Activated CD8-positive, alpha-beta memory T cell treated with anti-CD3 and anti-CD28 coated beads, Interleukin-2, amount 50 U/mL, for 4 hours (primary cell): ENCODE measurements around the gene EPHB2.

Experiments
- DNase-seq: peaks from one replicate; pipeline ENCODE4 v3.0.0-alpha.2; 2020

EPHB2 gene

DNA sequence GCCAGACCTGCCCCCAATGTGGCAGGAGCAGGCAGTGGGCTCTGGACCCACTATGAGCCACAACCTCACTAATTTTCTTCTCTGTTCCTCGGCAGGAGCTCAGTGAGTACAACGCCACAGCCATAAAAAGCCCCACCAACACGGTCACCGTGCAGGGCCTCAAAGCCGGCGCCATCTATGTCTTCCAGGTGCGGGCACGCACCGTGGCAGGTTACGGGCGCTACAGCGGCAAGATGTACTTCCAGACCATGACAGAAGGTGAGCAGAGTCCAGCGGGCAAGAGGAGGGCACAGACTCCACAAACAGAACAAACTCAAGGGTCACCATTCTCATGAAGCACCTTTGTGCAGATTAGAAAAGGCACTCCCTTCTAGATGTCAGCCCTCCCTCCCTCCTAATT lies 182.2 kb downstream of the EPHB2 start:
- DNase-seq: no peak

DNA sequence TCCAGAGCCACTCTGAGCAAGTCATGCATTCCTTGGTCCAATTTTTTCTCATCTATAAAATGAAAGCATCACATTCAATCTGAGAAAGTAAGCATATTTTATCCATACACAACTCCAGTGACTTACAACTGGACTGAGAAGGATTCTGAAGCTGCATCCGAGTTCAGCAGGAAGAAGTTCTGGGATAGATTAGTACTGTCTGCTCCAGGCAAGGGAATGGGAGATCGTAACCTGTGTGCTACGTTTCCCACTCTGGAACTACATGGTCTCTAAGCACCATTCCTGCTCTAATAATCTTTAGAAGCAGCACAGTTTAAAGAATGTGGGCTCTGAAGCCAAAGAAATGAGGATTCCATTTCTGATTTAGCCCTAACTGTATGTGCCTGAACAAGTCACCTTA lies 182.7 kb downstream of the EPHB2 start:
- no peak for DNase-seq

GRCh38 chr1:22895357-22895756 lies 184.7 kb downstream of the EPHB2 start:
- DNase-seq: no peak

GRCh38 chr1:22896184-22896583 lies 185.5 kb downstream of the EPHB2 start:
- no peak for DNase-seq

- no peak for DNase-seq
Measured at GRCh38 chr1:22900451-22900850, 189.8 kb downstream of the EPHB2 start.

GRCh38 chr1:22903113-22903512 lies 192.5 kb downstream of the EPHB2 start:
- no peak for DNase-seq

- no peak for DNase-seq
Measured at GRCh38 chr1:22906968-22907367, 196.3 kb downstream of the EPHB2 start.

GRCh38 chr1:22907528-22907927 lies 196.9 kb downstream of the EPHB2 start:
- no peak for DNase-seq

DNA sequence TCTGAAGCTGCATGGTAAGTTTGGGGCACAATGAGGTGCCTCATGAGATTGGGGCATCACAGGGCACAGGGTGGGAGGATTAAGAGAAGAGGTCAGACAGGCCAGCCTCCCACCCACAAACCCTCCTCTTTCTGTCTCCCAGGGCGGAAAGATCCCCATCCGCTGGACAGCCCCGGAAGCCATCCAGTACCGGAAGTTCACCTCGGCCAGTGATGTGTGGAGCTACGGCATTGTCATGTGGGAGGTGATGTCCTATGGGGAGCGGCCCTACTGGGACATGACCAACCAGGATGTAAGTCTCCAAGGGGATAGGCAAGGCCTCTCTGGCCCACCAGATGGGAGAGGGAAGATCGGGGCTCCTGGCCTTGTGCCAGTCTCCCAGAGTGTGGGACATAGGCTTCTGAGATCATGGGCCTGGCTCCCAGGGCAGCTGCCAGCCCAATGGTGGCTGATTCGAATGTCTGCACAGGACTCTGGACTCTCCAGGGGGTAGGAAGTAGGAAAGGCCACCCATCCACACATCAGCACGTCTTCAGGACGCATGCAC lies 198.3 kb downstream of the EPHB2 start:
- no peak for DNase-seq

DNA sequence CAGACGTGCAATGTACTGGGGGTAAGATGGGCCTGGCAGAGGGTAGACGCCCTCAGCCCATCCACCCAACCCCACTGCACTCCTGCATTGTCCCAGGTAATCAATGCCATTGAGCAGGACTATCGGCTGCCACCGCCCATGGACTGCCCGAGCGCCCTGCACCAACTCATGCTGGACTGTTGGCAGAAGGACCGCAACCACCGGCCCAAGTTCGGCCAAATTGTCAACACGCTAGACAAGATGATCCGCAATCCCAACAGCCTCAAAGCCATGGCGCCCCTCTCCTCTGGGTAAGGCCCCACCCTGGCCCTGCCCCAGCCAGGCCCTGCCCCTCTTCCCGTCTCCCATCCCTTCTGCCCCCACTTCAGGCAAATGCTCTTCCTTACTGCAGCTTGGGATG lies 199.6 kb downstream of the EPHB2 start:
- no peak for DNase-seq

DNA sequence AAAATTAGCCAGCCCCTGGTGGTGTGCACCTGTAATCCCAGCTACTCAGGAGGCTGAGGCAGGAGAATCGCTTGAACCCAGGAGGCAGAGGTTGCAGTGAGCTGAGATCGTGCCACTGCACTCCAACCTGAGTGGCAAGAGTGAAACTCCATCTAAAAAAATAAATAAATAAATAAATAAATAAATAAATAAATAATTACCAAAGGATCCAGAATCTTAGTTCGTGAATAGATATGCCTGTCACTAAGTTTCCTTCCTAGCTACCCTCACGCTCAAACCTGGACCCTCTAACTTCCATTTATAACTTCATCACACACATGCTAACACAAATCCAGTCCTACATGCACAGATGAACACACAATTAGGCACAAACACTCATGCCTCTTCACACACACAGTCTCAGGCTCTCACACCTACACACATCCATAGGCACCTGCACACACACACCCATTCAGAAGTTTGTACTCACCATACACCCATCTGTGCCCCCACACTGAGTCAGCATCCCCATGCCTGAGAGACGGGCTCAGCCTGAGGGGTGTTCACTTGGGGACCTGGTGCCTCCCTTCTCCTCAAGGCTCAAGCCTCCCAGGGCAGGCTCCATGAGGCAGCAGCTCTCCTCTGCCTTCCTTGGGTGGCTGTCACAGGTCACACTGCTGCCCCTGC lies 200.5 kb downstream of the EPHB2 start:
- DNase-seq: no peak

DNA sequence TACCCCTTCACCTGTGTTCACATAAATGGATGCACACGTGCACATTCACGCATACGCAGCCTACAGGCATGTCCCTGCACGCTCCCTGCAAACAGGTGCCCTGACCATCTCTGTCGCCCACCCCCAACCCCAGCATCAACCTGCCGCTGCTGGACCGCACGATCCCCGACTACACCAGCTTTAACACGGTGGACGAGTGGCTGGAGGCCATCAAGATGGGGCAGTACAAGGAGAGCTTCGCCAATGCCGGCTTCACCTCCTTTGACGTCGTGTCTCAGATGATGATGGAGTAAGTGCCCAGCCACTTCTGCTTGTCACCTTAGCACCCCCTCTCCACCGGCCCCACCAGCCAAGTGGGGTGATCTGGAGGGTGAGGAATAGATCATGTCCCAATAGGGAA lies 201.7 kb downstream of the EPHB2 start:
- no peak for DNase-seq

DNA sequence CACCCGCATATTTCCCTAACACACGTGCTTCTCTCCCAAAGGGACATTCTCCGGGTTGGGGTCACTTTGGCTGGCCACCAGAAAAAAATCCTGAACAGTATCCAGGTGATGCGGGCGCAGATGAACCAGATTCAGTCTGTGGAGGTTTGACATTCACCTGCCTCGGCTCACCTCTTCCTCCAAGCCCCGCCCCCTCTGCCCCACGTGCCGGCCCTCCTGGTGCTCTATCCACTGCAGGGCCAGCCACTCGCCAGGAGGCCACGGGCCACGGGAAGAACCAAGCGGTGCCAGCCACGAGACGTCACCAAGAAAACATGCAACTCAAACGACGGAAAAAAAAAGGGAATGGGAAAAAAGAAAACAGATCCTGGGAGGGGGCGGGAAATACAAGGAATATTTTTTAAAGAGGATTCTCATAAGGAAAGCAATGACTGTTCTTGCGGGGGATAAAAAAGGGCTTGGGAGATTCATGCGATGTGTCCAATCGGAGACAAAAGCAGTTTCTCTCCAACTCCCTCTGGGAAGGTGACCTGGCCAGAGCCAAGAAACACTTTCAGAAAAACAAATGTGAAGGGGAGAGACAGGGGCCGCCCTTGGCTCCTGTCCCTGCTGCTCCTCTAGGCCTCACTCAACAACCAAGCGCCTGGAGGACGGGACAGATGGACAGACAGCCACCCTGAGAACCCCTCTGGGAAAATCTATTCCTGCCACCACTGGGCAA lies 202.9 kb downstream of the EPHB2 start:
- no peak for DNase-seq

GRCh38 chr1:22914156-22914555 lies 203.5 kb downstream of the EPHB2 start:
- DNase-seq: no peak

- DNase-seq: no peak
Measured at GRCh38 chr1:22914633-22915217, 204.1 kb downstream of the EPHB2 start.

- DNase-seq: no peak
Measured at GRCh38 chr1:22915231-22915630, 204.6 kb downstream of the EPHB2 start.

DNA sequence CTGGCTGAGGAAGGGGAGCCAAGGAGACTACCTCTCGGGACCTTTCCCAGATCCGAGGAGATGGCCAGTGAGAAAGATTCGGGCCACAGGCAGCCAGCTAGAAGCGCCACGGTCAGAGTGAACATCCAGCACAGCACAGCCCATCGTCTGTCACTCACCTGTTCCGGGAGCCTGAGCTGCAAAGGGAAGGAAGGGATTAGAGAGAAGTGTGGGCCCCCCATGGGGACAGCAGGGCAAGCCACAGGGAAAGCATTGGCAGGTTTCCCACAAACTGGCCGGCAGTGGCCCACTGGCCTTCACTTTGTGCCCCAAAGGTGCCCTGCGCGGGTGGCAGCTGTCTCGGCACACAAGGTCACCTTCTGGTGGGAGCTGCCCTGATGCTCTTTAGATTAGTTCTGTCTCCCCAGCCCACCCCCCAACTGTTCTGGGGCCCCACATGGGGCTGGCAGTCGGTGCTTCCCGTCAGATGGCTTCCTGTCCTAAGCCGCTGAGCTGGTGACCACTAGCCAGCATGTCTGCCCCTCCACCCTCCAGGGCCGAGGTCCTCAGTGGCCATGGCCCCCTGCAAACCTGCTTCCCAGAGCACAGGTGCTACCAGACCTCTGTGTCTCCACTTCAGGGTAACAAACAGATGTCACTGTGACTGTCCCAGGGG lies 205.3 kb downstream of the EPHB2 start:
- DNase-seq: no peak

- DNase-seq: no peak
Measured at GRCh38 chr1:22916471-22916820, 205.8 kb downstream of the EPHB2 start.

DNA sequence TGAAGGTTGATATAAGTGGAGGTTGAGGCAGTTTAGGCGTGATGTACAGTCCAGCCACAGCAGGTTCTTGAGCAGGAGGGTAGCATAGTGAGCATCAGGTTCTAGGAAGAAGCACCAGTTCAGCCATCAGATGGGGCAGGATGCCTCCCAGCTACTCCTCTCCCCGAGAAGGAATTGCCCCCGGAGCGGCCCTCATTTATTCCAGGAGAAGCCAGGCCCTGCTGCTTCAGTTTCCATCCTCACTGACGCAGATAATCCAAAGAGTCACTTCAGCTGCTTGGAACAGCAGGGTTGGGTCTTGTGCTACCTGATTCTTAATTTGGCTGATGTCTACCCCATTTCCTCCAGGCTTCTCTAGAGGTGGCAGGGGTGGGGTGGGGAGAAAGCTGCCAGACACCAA lies 207.3 kb downstream of the EPHB2 start:
- no peak for DNase-seq

- no peak for DNase-seq
Measured at GRCh38 chr1:22918644-22919043, 208.0 kb downstream of the EPHB2 start.

- DNase-seq: no peak
Measured at GRCh38 chr1:22919341-22920025, 208.8 kb downstream of the EPHB2 start.

DNA sequence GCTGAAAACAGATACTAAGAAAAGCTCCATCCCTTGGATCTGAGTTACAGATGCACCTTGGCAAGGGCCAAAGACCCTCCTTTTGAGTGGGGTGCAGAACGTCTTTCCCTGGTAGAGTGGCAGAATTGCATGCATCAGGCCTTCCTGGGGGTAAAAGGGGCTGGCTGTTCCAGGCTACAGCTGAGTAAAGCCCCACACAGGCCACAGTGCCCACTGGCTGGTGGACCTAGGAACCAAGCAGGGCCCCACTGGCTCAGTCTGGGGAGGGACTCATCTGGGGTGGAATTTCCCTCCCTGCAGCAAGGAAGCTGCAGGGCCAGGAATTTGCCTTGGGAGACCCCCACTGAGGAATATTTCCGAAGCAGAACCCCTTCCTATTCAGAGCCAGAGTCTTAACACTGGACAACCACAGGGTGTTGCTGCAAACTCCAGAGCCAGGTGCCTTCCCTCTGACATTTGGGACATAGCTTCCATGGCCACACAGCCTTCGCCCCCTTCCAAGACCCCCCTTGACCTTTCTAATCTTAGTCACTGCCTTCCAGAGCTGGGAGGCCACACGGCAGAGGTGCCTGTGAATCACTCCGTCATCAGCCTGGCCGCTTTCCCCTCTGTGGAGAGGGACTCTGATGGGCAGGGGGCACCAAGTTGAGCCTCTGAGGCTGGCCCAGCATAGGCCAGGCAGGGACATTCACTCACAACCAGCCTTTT lies 209.5 kb downstream of the EPHB2 start:
- DNase-seq: no peak
